CD4-positive, alpha-beta T cell treated with Interleukin-6 for 4 hours (primary cell): ENCODE data around the gene CYP21A2.

Source experiments
- DNase-seq: peaks from one replicate; pipeline ENCODE4 v3.0.0-alpha.2; 2020; ENCODE audit warnings: mixed read lengths

The CYP21A2 gene

DNA sequence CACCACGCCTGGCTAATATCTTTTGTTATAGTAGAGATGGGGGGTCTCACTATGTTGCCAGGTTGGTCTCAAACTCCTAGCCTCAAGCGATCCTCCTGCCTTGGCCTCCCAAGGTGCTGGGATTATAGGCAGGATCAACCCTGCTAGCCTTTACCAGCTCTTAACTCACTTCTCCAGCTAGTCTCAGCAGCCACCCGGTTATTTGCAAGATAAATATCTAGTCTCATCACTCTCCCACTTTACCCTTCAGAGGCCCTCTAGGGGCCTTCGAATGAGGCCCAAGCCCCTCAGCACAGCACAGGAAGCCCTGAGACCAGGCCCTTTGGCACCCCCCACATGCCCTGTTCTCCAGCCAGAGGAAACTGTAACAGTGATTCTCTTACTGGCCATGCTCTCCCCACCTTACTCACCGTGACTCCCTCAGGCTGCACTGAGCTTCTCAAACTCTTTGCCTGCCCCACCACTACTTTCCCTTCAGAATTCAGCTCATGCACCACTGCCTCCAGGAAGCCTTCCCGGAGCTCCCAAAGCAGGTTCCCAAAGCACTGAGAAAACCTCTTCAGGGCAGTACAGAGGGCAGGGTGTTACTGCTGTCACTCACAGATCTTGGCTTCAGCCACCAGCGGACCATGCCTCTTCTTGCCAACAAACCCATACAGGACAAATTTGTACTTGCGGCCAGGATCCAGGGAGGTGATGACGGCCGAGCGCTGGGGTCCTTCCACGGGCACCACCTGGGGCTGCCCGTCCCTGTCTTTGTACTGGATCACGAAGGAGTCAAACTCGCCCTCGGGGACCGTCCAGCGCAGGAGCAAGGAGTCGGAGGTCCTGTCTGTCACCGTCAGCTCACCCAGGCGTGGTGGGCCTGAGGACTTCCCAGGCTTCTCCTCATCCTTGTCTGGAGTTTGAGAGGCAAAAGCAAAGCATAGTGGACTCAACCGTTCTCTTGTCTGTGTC lies 45.9 kb downstream of the CYP21A2 start:
- no peak for DNase-seq

- DNase-seq: no peak
These were observed 46.6 kb downstream of the CYP21A2 start for GRCh38 chr6:32084780-32085179.

DNA sequence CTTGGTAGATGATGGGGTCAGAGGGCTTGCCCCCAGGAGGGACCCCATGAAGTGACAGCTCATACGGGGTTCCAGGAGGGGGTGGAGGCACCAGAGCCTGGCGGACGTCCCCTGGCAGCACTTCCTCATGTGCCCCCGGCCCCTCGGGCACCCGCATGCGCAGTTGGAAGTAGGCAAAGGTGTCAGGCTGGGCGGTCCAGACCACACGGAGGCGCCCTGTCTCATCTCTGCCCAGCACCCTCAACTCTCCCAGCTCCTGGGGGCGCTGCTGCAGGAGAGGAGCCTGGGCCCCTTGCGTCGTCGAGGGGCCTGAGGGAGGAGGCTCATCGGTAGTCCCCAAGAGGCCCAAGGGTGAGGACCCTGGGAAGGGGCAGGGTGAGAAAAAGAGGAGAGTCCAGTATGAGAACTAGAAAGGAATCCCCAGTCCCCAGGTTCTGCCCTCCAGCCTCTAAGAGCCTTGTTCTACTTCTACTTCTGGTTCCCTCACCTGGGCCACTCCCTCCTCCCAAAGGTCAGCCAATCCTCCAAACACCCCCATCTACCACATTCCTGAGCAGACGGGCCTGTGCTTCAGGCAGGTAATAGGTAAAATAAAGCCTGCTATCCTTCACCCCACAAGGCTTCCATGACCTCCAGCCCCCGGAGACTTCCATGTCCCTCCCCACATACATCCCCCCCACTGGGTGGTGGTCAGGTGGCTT lies 47.7 kb downstream of the CYP21A2 start:
- DNase-seq: no peak

DNA sequence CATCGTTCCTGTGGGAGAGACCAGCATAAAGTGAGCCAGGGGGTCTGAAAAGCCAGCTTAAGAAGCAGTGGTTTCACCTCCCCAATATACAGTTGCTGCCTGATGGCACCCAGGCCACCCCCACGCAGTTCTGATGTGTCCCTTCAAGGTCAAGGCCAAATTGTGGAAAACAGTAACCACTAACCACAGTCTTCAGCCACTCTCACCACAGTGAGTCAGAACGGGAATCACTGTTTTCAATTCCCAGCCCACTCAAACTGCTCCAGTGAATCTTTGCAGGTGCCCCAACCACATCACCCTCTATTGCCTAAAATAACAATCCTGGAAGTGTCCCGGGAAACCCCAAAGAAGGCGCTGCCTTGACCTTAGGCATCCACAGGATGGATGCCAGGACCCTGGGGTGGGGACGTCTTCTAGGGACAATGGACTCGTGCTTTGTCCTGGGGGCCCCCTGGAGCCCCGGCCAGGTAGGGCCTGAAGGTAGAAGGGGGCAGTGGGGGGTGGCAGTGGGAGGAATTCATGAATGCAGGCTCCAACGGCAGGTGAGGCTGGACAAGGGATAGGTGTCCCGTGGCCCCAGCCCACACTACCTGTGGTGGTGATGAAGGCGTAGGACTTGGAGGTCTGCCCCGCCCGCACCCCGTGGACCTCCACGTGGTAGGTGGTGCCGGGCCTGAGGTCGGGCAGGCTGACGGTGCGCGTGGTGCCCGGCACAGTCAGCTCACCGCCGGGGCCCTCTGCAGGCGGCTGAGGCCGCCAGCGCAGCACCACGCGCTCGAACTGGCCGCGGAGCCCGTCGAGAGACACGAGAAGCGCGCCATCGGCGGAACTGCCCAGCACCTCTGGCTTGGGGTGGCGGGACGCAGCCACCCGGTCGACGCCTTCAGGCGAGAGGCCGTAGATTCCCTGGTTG lies 48.7 kb downstream of the CYP21A2 start:
- no peak for DNase-seq

DNA sequence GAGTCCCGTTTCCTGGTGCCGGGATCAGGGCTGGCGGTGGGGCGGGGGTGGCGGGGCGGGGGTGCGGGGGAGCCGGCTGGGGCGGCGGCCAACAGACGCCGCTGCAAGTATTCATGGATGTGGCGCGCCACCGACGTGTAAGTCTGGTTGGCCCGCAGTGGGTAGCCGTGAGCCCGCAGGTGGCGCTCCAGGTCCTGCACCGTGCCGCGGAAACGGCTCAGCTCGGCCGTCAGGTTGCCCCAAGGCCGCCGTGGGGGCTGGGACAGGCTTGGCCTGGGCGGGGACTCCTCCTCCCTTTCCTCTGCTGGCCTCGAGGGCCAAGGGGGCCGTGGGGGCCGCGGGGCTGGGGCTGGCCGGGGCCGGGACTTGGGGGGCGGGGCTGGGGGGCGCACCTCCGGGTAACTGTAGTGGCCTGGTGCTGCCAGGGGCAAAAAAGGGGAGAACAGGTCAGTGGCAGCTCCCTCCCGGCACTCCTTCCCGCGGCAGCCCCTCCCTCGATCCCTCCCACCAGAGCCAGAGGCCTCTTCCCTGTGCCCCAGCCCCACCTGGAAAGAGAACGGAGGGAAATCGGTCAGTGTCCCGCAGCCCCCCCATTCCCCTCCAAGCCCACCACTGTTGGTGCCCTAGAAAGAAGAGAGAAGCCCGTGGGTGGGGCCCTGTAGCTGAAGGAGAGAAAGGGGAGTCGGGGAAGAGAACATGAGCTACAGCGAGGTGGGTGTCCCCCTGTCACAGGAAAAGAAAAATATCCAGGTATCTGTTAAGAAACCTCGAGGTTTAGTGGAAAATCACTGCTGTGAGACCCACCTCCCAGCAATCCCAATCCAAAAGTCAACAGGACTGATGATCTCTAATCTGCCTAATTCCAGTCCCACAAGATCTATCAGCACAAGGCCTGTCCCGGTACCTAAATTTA lies 49.6 kb downstream of the CYP21A2 start:
- DNase-seq: peak; percentile 78

- no peak for DNase-seq
These were observed 50.4 kb downstream of the CYP21A2 start for GRCh38 chr6:32088487-32089049.

GRCh38 chr6:32089082-32089828 lies 51.0 kb downstream of the CYP21A2 start:
- DNase-seq: no peak
